GM12865 (cell line): ENCODE results near the gene GPR3.
"Not testable (repeated sequence)": the region's sequence is repeated elsewhere in the genome, so short reads cannot be mapped to it uniquely, and the experiment has no call there.

Experiments used
- DNase-seq: peaks from one replicate; pipeline ENCODE4 v3.0.0; 2010; ENCODE audit warnings: low read depth
- H3K4me3 ChIP-seq: 2 replicates; pipeline ENCODE4 v1.5.1; 2011; ENCODE audit warnings: mild to moderate bottlenecking, low read depth, low read length, control low read depth
- TF ChIP-seq, protein P1 (sequence below): IDR thresholded peaks from 2 replicates; pipeline ENCODE4 v1.5.1; 2011; ENCODE audit warnings: low read length, control low read depth, low read depth, inconsistent platforms; ENCODE audit not compliant: insufficient read depth; ENCODE audit errors: missing control alignments

The GPR3 gene

DNA sequence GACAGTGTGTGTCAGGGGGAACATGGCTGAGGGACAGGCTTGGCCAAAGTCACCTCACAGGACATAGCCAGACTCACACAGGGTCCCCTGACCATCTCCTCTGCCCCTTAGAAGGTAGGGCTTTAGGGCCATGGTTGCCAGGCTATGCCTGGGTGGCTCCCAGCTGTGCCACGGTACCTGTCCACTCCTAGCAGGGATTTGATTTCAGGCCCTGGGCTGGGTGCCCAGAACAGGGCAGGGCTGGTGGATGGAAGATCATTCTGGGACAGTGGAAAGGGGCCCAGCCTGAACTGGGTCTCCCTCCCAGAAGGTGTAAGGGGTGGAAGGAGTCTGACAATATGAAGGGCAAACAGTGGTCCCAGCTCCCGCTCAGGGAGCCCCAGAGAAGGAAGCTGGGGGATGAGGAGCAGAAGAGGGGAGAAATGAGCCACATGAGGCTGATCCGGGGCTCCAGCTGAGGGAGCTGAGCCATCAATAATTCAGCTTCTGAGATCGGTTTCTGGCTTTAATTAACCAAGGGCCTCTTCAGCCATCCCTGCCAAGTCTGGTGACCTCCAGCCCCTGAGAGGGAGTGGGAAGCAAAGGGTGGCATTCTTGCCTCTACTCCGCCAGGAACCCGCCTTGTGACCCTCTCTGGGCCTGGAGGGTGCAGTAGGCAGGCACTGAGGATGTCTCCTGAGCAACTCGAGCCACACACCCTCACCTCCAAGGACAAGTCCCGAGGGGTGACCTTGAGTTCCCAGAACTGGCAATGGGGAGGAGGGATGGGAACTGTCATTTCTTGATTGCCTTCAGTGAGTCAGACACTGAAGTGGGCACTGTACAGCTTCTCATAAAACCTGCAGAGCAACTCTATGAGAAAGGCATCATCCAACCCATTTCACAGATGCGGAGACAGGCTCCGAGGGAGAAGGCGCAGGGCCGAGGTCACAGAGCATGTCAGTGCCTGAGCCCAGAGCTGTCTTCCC lies 11.4 kb upstream of the GPR3 start:
- TF ChIP-seq, protein P1, sequence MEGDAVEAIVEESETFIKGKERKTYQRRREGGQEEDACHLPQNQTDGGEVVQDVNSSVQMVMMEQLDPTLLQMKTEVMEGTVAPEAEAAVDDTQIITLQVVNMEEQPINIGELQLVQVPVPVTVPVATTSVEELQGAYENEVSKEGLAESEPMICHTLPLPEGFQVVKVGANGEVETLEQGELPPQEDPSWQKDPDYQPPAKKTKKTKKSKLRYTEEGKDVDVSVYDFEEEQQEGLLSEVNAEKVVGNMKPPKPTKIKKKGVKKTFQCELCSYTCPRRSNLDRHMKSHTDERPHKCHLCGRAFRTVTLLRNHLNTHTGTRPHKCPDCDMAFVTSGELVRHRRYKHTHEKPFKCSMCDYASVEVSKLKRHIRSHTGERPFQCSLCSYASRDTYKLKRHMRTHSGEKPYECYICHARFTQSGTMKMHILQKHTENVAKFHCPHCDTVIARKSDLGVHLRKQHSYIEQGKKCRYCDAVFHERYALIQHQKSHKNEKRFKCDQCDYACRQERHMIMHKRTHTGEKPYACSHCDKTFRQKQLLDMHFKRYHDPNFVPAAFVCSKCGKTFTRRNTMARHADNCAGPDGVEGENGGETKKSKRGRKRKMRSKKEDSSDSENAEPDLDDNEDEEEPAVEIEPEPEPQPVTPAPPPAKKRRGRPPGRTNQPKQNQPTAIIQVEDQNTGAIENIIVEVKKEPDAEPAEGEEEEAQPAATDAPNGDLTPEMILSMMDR = no peak
- DNase-seq = no peak
- no peak overlapping the region for H3K4me3 ChIP-seq

GRCh38 chr1:27381969-27382762 lies 10.3 kb upstream of the GPR3 start:
- DNase-seq = no peak
- no peak overlapping the region for H3K4me3 ChIP-seq
- TF ChIP-seq, protein P1 = no peak

DNA sequence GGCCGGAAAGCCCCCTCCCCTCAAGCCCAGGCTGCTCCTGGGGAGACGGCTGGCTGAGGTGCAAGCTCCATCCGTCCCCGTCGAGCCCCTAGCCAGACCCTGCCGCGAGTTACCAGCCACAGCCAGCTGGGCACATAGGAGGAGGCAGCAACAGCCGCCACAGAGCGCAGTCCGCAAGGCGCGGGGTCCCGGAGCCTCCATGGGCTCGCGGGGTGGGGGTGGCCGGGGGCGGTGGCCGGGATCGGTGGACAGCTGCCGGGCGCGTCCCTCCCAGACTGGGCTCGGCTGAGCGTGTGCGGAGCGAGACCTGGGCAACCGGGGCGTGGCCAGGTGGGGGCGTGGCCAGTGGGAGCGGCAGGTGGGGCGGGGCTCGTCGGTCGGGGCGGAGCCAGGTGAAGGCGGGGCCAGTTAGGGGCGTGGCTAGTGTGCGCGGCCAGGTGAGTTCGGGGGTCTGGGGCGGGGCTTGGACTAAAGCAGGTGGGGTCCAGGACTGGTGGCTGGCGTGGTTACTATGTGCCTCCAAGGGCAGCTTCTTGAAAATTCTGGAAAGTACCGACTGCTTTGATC lies 9.3 kb upstream of the GPR3 start, which contains the start of gene CD164L2:
Gene CD164L2, minus strand, starts transcription at position 295 of the 567 bp plus-strand sequence. Its CDS starts 94 bp downstream, at position 201.
- no peak within 1 kb of the TSS for H3K4me3 ChIP-seq
- DNase-seq = no peak

DNA sequence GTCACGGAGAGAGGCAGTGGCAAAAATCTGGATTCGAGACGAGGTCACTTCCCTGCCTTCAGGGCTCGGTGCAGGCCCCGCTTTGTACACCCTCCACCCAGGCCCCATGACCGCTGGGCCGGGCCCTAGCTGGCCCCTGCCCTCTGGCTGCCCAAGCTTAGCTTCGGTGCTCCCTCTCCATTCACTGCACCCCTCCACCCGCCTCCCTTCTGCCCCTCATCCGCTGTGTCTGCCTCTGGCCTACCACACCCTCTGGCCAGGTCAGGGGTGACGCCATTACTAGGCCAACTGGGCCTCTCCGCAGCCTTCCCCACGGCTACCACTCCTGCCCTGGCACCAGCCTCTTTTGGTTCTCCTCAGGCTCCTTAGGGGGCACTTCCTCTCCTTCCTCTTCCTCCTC lies 8.8 kb upstream of the GPR3 start:
- DNase-seq = no peak
- H3K4me3 ChIP-seq = no peak overlapping the region

More for the DNA sequence above, 9.3 kb upstream of the GPR3 start, which contains the start of gene CD164L2:
- TF ChIP-seq, protein P1 = no peak

DNA sequence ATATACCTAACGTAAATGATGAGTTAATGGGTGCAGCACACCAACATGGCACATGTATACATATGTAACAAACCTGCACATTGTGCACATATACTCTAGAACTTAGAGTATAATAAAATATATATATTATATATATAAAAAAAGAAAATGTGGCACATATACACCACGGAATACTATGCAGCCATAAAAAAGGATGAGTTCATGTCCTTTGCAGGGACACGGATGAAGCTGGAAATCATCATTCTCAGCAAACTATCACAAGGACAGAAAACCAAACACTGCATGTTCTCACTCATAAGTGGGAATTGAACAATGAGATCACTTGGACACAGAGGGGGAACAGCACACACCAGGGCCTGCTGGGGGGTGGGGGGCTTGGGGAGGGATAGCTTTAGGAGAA lies 7.6 kb upstream of the GPR3 start:
- not testable (repeated sequence) for DNase-seq, H3K4me3 ChIP-seq

More for the DNA sequence above, 8.8 kb upstream of the GPR3 start:
- TF ChIP-seq, protein P1 = no peak

DNA sequence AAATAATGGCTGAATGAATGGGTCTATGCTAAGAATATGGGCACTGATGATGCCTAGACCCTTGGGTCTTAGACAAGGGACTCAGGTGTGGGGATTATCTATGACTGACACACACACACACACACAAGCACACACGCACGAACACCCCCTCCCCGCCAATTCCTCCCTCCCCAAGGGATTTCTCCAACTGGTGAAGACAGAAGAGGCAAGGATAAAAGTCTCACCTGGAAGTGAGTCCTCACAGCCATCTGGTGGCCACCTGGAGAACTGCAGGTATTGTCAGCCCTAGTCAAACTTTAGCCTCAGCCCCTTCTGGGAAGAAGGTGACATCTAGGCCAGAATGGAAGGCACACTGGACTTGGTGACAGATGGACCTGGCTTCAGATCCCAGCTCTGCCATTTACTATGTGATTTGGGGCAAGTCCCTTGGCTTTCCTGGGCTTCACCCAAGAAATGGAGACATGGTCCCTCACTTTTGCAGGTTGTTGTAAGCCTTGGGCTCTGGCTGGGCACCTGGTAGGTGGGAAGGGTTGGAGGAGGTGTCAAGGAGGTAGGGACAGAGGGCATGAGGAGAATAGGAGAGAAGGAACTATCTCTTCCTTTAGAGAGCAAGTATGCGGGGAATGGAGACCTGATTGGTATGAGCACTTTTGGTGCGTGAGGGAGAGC lies 4.0 kb upstream of the GPR3 start:
- no peak overlapping the region for H3K4me3 ChIP-seq
- TF ChIP-seq, protein P1 = peak; percentile 95
- DNase-seq = peak; percentile 72
